ENCODE data around the gene NOS2. TPM values are rescaled to one million over a fixed set of nuclear protein-coding genes. Genes with fewer than 3 reads are reported as not detected.

Gene NOS2
- polyA plus RNA-seq, 1 donor from 2014 or later = 0.53 TPM

GRCh38 chr17:27816946-27817345, 16.6 kb upstream of the NOS2 start:
- Histone ChIP-seq H4K20me1 (ENCODE audit: insufficient read depth) (no peaks in the 10 kb centered on the region), H3K4me2 (ENCODE audit: low read length) (no peak overlapping the region), H3K9me3 (ENCODE audit: low read length) (no peaks in the 10 kb centered on the region), H3F3A (ENCODE audit: insufficient read depth, low read length, poor library complexity, severe bottlenecking) (no peaks in the 10 kb centered on the region), H3K9ac (ENCODE audit: low read length) (no peak overlapping the region), H3K36me3 (ENCODE audit: insufficient read depth, low read length) (no peaks in the 10 kb centered on the region), H3K27me3 (ENCODE audit: insufficient read depth, low read depth, low read length) (no peaks in the 10 kb centered on the region), H3K4me3 (ENCODE audit: low read length) (no peak overlapping the region), H3K9me2 (ENCODE audit: insufficient read depth, low read length) (no peaks in the 10 kb centered on the region), H2AFZ (ENCODE audit: low read depth, low read length) (no peak overlapping the region), H3K79me2 (replicated peaks; ENCODE audit: insufficient read depth, low read length) (no peaks in the 10 kb centered on the region), H3K27ac (ENCODE audit: low read length) (no peak overlapping the region)
- TF ChIP-seq CTCF (IDR thresholded peaks at IDR 0.05; ENCODE audit: poor library complexity, severe bottlenecking) = no peak
- no peak for TF ChIP-seq RAD21 (conservative IDR thresholded peaks at IDR 0.05)
- TF ChIP-seq TAF1 (IDR thresholded peaks at IDR 0.05; ENCODE audit: low read depth) = no peak
- no peak for TF ChIP-seq POLR2AphosphoS5 (IDR thresholded peaks at IDR 0.05)
- TF ChIP-seq EP300 (conservative IDR thresholded peaks at IDR 0.05; ENCODE audit: poor library complexity, severe bottlenecking) = no peak
- no peak for TF ChIP-seq MXI1 (conservative IDR thresholded peaks at IDR 0.05; ENCODE audit: poor library complexity, severe bottlenecking)
- no peak for TF ChIP-seq SMC3 (conservative IDR thresholded peaks at IDR 0.05; ENCODE audit: poor library complexity)
- TF ChIP-seq EZH2 (IDR thresholded peaks at IDR 0.05; ENCODE audit: borderline replicate concordance, insufficient read depth, low read length, poor library complexity, severe bottlenecking) = no peak
- no peak for TF ChIP-seq REST (IDR thresholded peaks at IDR 0.05; ENCODE audit: borderline replicate concordance)

GRCh38 chr17:27811961-27812360, 11.6 kb upstream of the NOS2 start:
- no peak overlapping the region for H2AFZ ChIP-seq (ENCODE audit: low read depth, low read length)
- H3F3A ChIP-seq (ENCODE audit: insufficient read depth, low read length, poor library complexity, severe bottlenecking) = no peaks in the 10 kb centered on the region
- no peaks in the 10 kb centered on the region for H3K9me2 ChIP-seq (ENCODE audit: insufficient read depth, low read length)
- no peaks in the 10 kb centered on the region for H3K9me3 ChIP-seq (ENCODE audit: low read length)
- no peak overlapping the region for H3K27ac ChIP-seq (ENCODE audit: low read length)
- no peaks in the 10 kb centered on the region for H3K27me3 ChIP-seq (ENCODE audit: insufficient read depth, low read depth, low read length)
- H3K79me2 ChIP-seq (replicated peaks; ENCODE audit: insufficient read depth, low read length) = no peaks in the 10 kb centered on the region
- H3K36me3 ChIP-seq (ENCODE audit: insufficient read depth, low read length) = no peaks in the 10 kb centered on the region
- H3K9ac ChIP-seq (ENCODE audit: low read length) = no peak overlapping the region
- H3K4me2 ChIP-seq (ENCODE audit: low read length) = no peak overlapping the region
- no peak overlapping the region for H3K4me3 ChIP-seq (ENCODE audit: low read length)
- H4K20me1 ChIP-seq (ENCODE audit: insufficient read depth) = no peaks in the 10 kb centered on the region
- TF ChIP-seq SMC3 (conservative IDR thresholded peaks at IDR 0.05; ENCODE audit: poor library complexity) = no peak

All from neural cell (in vitro differentiated cells).